Activated naive CD4-positive, alpha-beta T cell treated with anti-CD3 and anti-CD28 coated beads, Interleukin-2, amount 50 U/mL, for 24 hours (primary cell): ENCODE measurements around the gene RAB38.
A peak's percentile ranks its signal among the peaks of the same experiment; 100 is the strongest.

Experiments
- H3K27ac Mint-ChIP-seq: one replicate; pipeline ENCODE4 v1.8.0; 2021; ENCODE audit warnings: mild to moderate bottlenecking, mixed read lengths
- H3K27me3 Mint-ChIP-seq: one replicate; pipeline ENCODE4 v1.8.0; 2021; ENCODE audit warnings: mixed read lengths
- H3K36me3 Mint-ChIP-seq: one replicate; pipeline ENCODE4 v1.8.0; 2021; ENCODE audit warnings: mixed read lengths
- H3K4me1 Mint-ChIP-seq: one replicate; pipeline ENCODE4 v1.8.0; 2021; ENCODE audit warnings: mixed read lengths
- H3K4me3 Mint-ChIP-seq: one replicate; pipeline ENCODE4 v1.8.0; 2021; ENCODE audit warnings: mild to moderate bottlenecking, mixed read lengths
- H3K9me3 Mint-ChIP-seq: one replicate; pipeline ENCODE4 v1.8.0; 2021; ENCODE audit warnings: mixed read lengths

Gene RAB38

DNA sequence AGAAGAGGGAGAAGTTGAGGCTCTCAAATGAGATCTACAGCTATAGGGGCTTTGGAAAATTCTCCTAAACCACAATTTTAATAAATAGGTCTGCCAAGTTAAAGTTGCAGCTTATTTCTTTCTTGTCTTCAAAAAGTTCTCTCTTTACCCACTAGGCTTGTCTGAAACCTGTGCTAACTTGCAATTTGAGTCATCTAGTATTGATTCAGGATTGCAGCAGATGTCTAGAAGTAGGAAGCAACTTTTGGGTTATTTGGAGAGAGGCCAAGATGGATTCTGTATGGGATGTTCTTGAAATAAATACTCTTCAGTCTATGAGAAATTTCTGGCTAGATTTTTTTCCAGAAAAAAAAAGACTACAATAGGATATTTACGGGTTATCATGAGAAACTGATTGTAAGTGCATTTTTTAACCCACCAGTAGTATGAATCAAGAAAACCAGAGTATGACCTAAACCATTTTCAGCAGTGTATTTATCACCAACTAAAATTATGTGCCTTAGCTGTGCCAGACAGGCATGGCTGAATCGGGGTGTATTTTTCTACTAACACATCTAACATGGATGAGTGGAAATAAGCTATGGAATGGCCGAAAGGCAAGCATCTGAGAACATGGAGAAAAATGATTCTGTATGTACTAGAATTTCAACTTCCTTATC is 4.9 kb upstream of the RAB38 start:
- Mint-ChIP-seq H3K27ac (no peak overlapping the region), H3K4me3 (no peak overlapping the region), H3K36me3 (no peaks in the 10 kb centered on the region), H3K9me3 (no peaks in the 10 kb centered on the region), H3K4me1 (peaks cover 3% of the 10 kb centered on the region), H3K27me3 (no peaks in the 10 kb centered on the region)

DNA sequence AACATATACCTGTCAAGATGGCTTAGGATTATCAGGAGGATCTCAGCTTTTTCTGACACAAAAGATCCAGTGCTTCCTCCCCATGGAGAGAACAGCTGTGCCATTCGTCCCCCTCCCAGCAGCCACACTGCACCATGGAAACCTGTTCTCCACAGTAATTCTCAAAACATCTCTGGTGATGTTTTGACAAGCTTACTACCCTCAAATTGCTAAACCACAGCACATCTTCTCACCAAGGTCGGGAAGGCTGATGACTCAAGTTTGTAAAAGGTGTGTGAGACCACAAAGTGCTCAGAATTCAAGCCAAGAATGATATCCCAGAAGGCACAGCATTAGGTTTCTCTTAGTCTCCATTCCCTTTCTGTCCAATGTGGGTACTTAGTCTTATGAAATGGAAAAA is 3.9 kb upstream of the RAB38 start:
- Mint-ChIP-seq H3K27ac (no peak overlapping the region), H3K4me3 (no peak overlapping the region), H3K27me3 (peaks cover 2% of the 10 kb centered on the region), H3K4me1 (peaks cover 10% of the 10 kb centered on the region), H3K36me3 (no peaks in the 10 kb centered on the region), H3K9me3 (no peaks in the 10 kb centered on the region)

- H3K27me3 Mint-ChIP-seq: peaks cover 3% of the 10 kb centered on the region
- H3K4me1 Mint-ChIP-seq: peaks cover 17% of the 10 kb centered on the region
- H3K4me3 Mint-ChIP-seq: no peak overlapping the region
- H3K27ac Mint-ChIP-seq: no peak overlapping the region
- no peaks in the 10 kb centered on the region for H3K9me3 Mint-ChIP-seq
- no peaks in the 10 kb centered on the region for H3K36me3 Mint-ChIP-seq
Measured at GRCh38 chr11:88178191-88178590, 2.9 kb upstream of the RAB38 start.

GRCh38 chr11:88175569-88176075 is 379 bp upstream of the RAB38 start:
- H3K4me3 Mint-ChIP-seq: no peak overlapping the region

DNA sequence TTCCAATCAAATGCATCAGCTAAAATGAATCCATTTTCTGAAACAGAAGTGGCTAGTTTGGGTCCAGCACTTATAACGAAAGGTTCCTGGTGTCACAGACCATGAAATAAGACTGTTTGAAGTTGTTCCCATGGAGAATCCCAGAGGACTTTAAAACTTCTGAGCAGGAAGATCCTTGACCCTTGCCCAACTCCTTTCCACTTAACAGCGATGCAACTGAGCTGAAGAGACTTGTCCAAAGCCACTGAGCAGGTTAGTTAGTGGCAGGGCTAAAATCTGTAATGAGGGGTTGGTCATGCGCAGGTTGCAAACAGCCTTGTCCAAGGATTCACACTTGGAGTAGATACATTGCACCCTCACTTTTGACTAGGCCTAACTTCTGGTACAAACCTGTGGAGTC is 1.3 kb downstream of the RAB38 start:
- Mint-ChIP-seq H3K9me3 (no peaks in the 10 kb centered on the region), H3K36me3 (no peaks in the 10 kb centered on the region), H3K27me3 (peaks cover 5% of the 10 kb centered on the region), H3K4me1 (peaks cover 15% of the 10 kb centered on the region), H3K4me3 (peak overlapping the region; percentile 76), H3K27ac (no peak overlapping the region)

More at GRCh38 chr11:88175569-88176075, 379 bp upstream of the RAB38 start:
- H3K4me1 Mint-ChIP-seq: peaks cover 17% of the 10 kb centered on the region
- H3K27me3 Mint-ChIP-seq: peaks cover 3% of the 10 kb centered on the region
- H3K9me3 Mint-ChIP-seq: no peaks in the 10 kb centered on the region
- no peaks in the 10 kb centered on the region for H3K36me3 Mint-ChIP-seq
- no peak overlapping the region for H3K27ac Mint-ChIP-seq

- Mint-ChIP-seq H3K9me3 (no peaks in the 10 kb centered on the region), H3K36me3 (no peaks in the 10 kb centered on the region), H3K27ac (no peak overlapping the region), H3K4me3 (no peak overlapping the region), H3K27me3 (peaks cover 5% of the 10 kb centered on the region), H3K4me1 (peaks cover 14% of the 10 kb centered on the region)
Measured at GRCh38 chr11:88171982-88172381, 3.3 kb downstream of the RAB38 start.

GRCh38 chr11:88170673-88171072 is 4.6 kb downstream of the RAB38 start:
- H3K4me3 Mint-ChIP-seq: no peak overlapping the region
- H3K27me3 Mint-ChIP-seq: peaks cover 5% of the 10 kb centered on the region
- no peaks in the 10 kb centered on the region for H3K9me3 Mint-ChIP-seq
- H3K4me1 Mint-ChIP-seq: peaks cover 14% of the 10 kb centered on the region
- H3K27ac Mint-ChIP-seq: no peak overlapping the region
- no peaks in the 10 kb centered on the region for H3K36me3 Mint-ChIP-seq

DNA sequence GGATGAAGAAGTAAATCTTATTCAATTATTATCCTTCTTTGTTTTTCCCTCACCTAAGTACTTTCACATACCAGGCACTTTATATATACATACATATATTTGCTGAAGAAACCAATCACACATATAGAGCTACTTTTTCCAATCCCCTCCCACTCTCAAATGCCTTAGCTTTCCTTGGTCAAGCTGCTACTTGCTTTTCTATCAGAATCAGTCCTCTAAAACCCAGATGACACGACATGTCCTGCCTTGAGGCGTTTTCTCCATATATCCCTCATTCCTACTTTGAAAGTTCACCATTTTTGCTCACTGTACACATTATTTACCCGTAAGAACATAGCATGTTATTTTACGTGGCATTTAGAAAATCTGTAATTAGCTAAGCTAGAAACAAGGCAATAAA is 5.4 kb downstream of the RAB38 start:
- Mint-ChIP-seq H3K27ac (no peak overlapping the region), H3K27me3 (peaks cover 5% of the 10 kb centered on the region), H3K36me3 (no peaks in the 10 kb centered on the region), H3K4me3 (no peak overlapping the region), H3K9me3 (no peaks in the 10 kb centered on the region), H3K4me1 (peaks cover 14% of the 10 kb centered on the region)

DNA sequence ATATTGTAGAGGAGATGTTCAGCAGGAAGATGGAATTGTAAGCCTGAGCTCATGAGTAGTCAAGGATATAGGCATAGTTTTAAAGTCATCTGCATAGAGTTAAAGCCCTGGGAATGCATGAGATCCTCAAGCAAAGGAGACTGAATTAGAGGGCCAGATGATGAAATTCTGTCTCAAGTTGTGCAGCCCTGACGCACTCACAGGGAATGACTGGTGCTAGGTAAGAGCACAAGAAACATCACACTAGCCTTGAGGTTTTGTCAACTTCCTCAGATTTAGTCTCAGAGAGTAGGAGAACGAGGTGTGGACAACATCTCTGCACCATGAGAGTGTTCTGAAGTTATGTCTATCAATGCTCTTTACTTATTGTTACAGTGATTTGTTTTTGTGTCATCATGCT is 5.8 kb downstream of the RAB38 start:
- no peak overlapping the region for H3K27ac Mint-ChIP-seq
- H3K9me3 Mint-ChIP-seq: no peaks in the 10 kb centered on the region
- no peaks in the 10 kb centered on the region for H3K36me3 Mint-ChIP-seq
- H3K4me1 Mint-ChIP-seq: peaks cover 10% of the 10 kb centered on the region
- no peak overlapping the region for H3K4me3 Mint-ChIP-seq
- H3K27me3 Mint-ChIP-seq: peaks cover 5% of the 10 kb centered on the region

DNA sequence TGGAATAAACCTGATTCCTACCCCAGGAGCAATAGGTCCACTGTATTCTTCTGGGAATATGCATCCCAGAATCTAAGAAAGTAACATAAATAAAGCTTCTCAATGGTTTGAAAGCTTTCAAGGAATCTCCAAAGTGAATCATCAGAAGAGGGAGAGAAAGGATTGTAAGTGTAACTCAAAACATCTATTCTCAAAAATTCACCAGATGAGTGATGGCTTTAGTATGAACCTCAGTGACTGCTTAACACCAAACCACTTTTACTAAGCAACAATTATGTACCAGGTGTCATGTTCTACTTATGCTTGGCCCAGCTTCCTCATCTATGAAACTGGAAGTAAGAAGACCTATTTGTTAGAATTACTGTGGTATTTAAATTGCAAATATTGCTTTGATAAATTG is 7.4 kb downstream of the RAB38 start:
- H3K27ac Mint-ChIP-seq: no peak overlapping the region

GRCh38 chr11:88164806-88165585 is 10.2 kb downstream of the RAB38 start:
- Mint-ChIP-seq H3K36me3 (no peaks in the 10 kb centered on the region), H3K27me3 (peaks cover 4% of the 10 kb centered on the region), H3K4me1 (no peaks in the 10 kb centered on the region), H3K4me3 (no peak overlapping the region), H3K9me3 (no peaks in the 10 kb centered on the region), H3K27ac (no peak overlapping the region)

More for the DNA sequence above, 7.4 kb downstream of the RAB38 start:
- Mint-ChIP-seq H3K4me1 (no peaks in the 10 kb centered on the region), H3K4me3 (no peak overlapping the region), H3K36me3 (no peaks in the 10 kb centered on the region), H3K9me3 (no peaks in the 10 kb centered on the region), H3K27me3 (peaks cover 2% of the 10 kb centered on the region)

DNA sequence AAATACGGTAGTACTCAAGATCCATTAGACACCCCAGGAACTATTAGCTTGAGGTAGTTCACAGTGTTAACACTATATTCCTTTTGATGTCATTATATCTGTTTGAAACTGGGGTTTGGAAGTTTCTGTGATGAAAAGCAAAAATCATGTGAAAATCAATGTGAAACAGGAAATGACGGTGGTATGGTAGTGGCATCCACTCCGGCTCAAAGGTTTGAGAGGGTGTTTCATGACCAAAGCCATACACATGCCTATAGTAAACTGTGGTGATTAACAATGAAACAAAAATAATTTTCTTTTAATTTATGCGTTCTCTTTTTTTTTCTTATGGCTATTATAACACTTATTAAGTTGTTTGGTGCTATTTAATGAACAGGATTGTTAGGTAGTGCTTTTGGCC is 10.9 kb downstream of the RAB38 start:
- no peak overlapping the region for H3K4me3 Mint-ChIP-seq
- H3K36me3 Mint-ChIP-seq: peaks cover under 1% of the 10 kb centered on the region
- no peak overlapping the region for H3K27ac Mint-ChIP-seq

DNA sequence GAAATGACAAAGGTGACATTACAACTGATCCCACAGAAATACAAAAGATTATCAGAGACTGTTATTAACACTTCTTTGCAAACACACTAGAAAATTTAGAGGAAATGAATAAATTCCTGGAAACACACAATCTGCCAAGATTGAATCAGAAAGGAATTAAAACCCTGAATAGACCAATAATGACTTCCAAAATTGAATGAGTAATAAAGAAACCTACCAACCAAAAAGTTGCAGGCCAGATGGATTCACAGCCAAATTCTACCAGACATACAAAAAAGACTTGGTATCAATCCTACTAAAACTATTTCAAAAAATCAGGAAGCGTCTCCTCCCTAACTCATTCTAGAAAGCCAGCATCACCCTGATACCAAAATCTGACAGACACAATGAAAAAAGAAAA is 17.2 kb downstream of the RAB38 start:
- Mint-ChIP-seq H3K4me1 (no peaks in the 10 kb centered on the region), H3K4me3 (no peak overlapping the region), H3K27me3 (peaks cover 15% of the 10 kb centered on the region), H3K36me3 (peaks cover 3% of the 10 kb centered on the region), H3K9me3 (peaks cover 36% of the 10 kb centered on the region), H3K27ac (peak overlapping the region; percentile 42)

More for the DNA sequence above, 10.9 kb downstream of the RAB38 start:
- Mint-ChIP-seq H3K9me3 (no peaks in the 10 kb centered on the region), H3K4me1 (no peaks in the 10 kb centered on the region), H3K27me3 (peaks cover 3% of the 10 kb centered on the region)

GRCh38 chr11:88157370-88157769 is 17.9 kb downstream of the RAB38 start:
- Mint-ChIP-seq H3K27ac (no peak overlapping the region), H3K9me3 (peaks cover 36% of the 10 kb centered on the region), H3K27me3 (peaks cover 17% of the 10 kb centered on the region), H3K4me1 (no peaks in the 10 kb centered on the region), H3K36me3 (peaks cover 3% of the 10 kb centered on the region), H3K4me3 (no peak overlapping the region)

GRCh38 chr11:88152381-88152780 is 22.9 kb downstream of the RAB38 start:
- Mint-ChIP-seq H3K4me3 (no peak overlapping the region), H3K9me3 (peaks cover 23% of the 10 kb centered on the region), H3K27ac (no peak overlapping the region), H3K4me1 (no peaks in the 10 kb centered on the region), H3K36me3 (peaks cover 1% of the 10 kb centered on the region), H3K27me3 (peaks cover 10% of the 10 kb centered on the region)

DNA sequence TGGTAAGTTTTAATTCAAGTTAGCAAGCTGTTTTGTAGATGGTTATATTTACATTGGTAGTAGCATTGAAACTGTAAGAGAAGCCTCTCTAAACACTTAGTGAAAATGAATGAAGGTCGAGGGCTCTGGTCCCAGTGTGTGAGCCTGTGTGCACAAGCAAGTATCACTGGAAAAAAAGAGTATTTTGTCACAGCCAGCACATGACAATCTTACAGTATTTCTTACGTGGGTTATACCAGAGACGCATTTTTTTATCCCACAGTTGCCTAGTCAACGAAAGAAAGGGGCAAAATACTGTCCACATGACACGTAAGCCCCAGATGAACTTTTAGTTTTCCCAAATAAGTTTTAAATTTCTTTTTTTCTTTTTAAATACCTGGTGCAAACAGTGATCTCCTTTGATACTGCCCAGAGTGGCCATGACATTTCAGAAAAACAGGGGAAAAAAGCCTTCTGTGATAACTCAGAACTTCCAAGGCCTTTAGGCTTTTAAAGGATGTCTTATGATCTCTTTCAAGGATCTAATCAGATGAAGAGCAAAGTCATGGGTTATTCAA is 23.5 kb downstream of the RAB38 start:
- Mint-ChIP-seq H3K9me3 (peaks cover 18% of the 10 kb centered on the region), H3K27me3 (peaks cover 10% of the 10 kb centered on the region), H3K4me1 (no peaks in the 10 kb centered on the region), H3K27ac (no peak overlapping the region), H3K36me3 (peaks cover 1% of the 10 kb centered on the region), H3K4me3 (no peak overlapping the region)
